ENCODE data around the gene ENTREP3. TPM values are rescaled to one million over a fixed set of nuclear protein-coding genes. Genes with fewer than 3 reads are reported as not detected.

The ENTREP3 gene
- 10 to 100 TPM in 2 of 4 donors, 1 to 10 TPM in 2; 5.3 to 28.2 (median 11.7) TPM for total RNA-seq

GRCh38 chr1:155255243-155256007 lies at the start of gene ENTREP3:
TSS of gene ENTREP3 (minus strand) at chr1:155255483. CDS start at chr1:155254877, 606 bp downstream.
- no peaks in the 10 kb centered on the region for H3K27me3 ChIP-seq
- H3K4me1 ChIP-seq: peaks cover 2 to 15% of the 10 kb centered on the region in 2 donors
- intact Hi-C loops (cut with DNase I; ENCODE audit: low total_unique reads): no loop called here
- DNase-seq: peak; percentile 87 to 90
- H3K27ac ChIP-seq: peak within 1 kb of the TSS; percentile 95 to 98
- TF ChIP-seq CTCF (IDR thresholded peaks at IDR 0.05) (peak in 2 of 4 experiments; percentile 18 to 39), POLR2A (IDR thresholded peaks at IDR 0.05) (peak; percentile 55 to 59)
- H3K36me3 ChIP-seq: no peaks in the 10 kb centered on the region
- H3K4me3 ChIP-seq: peak within 1 kb of the TSS; percentile 64 to 92
- H3K9me3 ChIP-seq: no peaks in the 10 kb centered on the region

GRCh38 chr1:155304558-155305063 lies 49.3 kb upstream of the ENTREP3 start:
- TF ChIP-seq POLR2A (IDR thresholded peaks at IDR 0.05): no peak
- no peak for TF ChIP-seq CTCF (IDR thresholded peaks at IDR 0.05)
- intact Hi-C loops (cut with DNase I; ENCODE audit: low total_unique reads): no loop called here

GRCh38 chr1:155301342-155301841 lies 46.1 kb upstream of the ENTREP3 start, which contains the start of gene PKLR:
TSS of gene PKLR (minus strand) at chr1:155301438. CDS start at chr1:155301395, 43 bp downstream.
- Histone ChIP-seq H3K36me3 (no peaks in the 10 kb centered on the region), H3K27ac (no peak within 1 kb of the TSS), H3K27me3 (no peaks in the 10 kb centered on the region), H3K9me3 (no peaks in the 10 kb centered on the region), H3K4me1 (no peaks in the 10 kb centered on the region), H3K4me3 (no peak within 1 kb of the TSS)
- intact Hi-C loops (cut with DNase I; ENCODE audit: low total_unique reads): no loop called here
- no peak for TF ChIP-seq CTCF (IDR thresholded peaks at IDR 0.05)
- no peak for TF ChIP-seq POLR2A (IDR thresholded peaks at IDR 0.05)
- DNase-seq: no peak

More at GRCh38 chr1:155304558-155305063, 49.3 kb upstream of the ENTREP3 start:
- no peaks in the 10 kb centered on the region for H3K9me3 ChIP-seq
- H3K36me3 ChIP-seq: no peaks in the 10 kb centered on the region
- no peak overlapping the region for H3K27ac ChIP-seq
- H3K4me3 ChIP-seq: no peak overlapping the region
- no peaks in the 10 kb centered on the region for H3K4me1 ChIP-seq
- DNase-seq: no peak
- no peaks in the 10 kb centered on the region for H3K27me3 ChIP-seq

- no peak for DNase-seq
- Histone ChIP-seq H3K36me3 (no peaks in the 10 kb centered on the region), H3K4me3 (no peak overlapping the region), H3K4me1 (no peaks in the 10 kb centered on the region), H3K9me3 (no peaks in the 10 kb centered on the region), H3K27ac (no peak overlapping the region), H3K27me3 (peaks cover 0 to 5% of the 10 kb centered on the region in 2 donors)
- intact Hi-C loops (cut with DNase I; ENCODE audit: low total_unique reads): no loop called here
- no peak for TF ChIP-seq POLR2A (IDR thresholded peaks at IDR 0.05)
- TF ChIP-seq CTCF (IDR thresholded peaks at IDR 0.05): no peak
Measured at GRCh38 chr1:155300553-155301329, 45.5 kb upstream of the ENTREP3 start.
